Endothelial cell of umbilical vein (primary cell): Measurements from ENCODE around the gene FAM50A. TPM values are rescaled to one million over a fixed set of nuclear protein-coding genes. Genes with fewer than 3 reads are reported as not detected.
A peak's percentile ranks its signal among the peaks of the same experiment; 100 is the strongest.

Experiments used
- BruUV-seq: library from RNA; stranded (reverse); fragments of 400-500 nt; replicated peaks from 2 replicates; lab custom pipeline; 2021; lab: Mats Ljungman, UMichigan
- CTCF ChIA-PET: fragments of 300-600, 350-600 bp; sonication (Branson Sonifier 250); formaldehyde crosslinking; loops from one replicate; lab custom pipeline; 2021; ENCODE audit warnings: antibody characterized with exemption, inconsistent platforms; lab: Charles Lee
- POLR2A ChIA-PET: fragments of 300-600, 350-600 bp; sonication (Branson Sonifier 250); formaldehyde crosslinking; loops from one replicate; lab custom pipeline; 2021; ENCODE audit warnings: antibody characterized with exemption, inconsistent platforms; lab: Charles Lee
- DNase-seq: peaks from one replicate; pipeline ENCODE4 v3.0.0-alpha.2; 2011; ENCODE audit warnings: low read depth, low spot score
- FAIRE-seq: peaks from 2 replicates; lab custom pipeline; 2011; peaks lifted over from hg19 to GRCh38; lab: Jason Lieb, UNC
- H2AFZ ChIP-seq: 2 replicates; pipeline ENCODE4 v1.6.0; 2012; ENCODE audit warnings: low read depth, low read length, control low read depth, inconsistent platforms
- H3K27ac ChIP-seq: 2 replicates; pipeline ENCODE4 v1.5.1; 2011; ENCODE audit warnings: low read depth, mild to moderate bottlenecking, control low read depth, low read length, moderate library complexity; ENCODE audit not compliant: insufficient read depth
- H3K27me3 ChIP-seq, 2 experiments: 2 replicates each; pipeline versions ENCODE4 v1.6.0 to v1.6.1; 2011; ENCODE audit warnings: low read length in 2 of 2, mixed read lengths in 1 of 2; ENCODE audit not compliant: control insufficient read depth in 2 of 2, insufficient read depth in 2 of 2
- H3K36me3 ChIP-seq, 2 experiments: 2 replicates in 1 of 2; 3 replicates in 1 of 2; pipeline ENCODE4 v1.5.1; 2011; ENCODE audit warnings: low read length in 2 of 2, mild to moderate bottlenecking in 1 of 2, moderate library complexity in 1 of 2; ENCODE audit not compliant: control insufficient read depth in 2 of 2, insufficient read depth in 2 of 2; ENCODE audit errors: extremely low read depth in 1 of 2
- H3K4me1 ChIP-seq: 3 replicates; pipeline ENCODE4 v1.5.1; 2011; ENCODE audit warnings: mild to moderate bottlenecking, low read length; ENCODE audit not compliant: control insufficient read depth, insufficient read depth; ENCODE audit errors: extremely low read depth
- H3K4me2 ChIP-seq: 2 replicates; pipeline ENCODE4 v1.6.1; 2011; ENCODE audit warnings: low read length, control low read depth, mixed read lengths; ENCODE audit not compliant: insufficient read depth
- H3K4me3 ChIP-seq, 3 experiments: fragments of 200-600 bp in 1 of 3; sonication (generic), shearing (Covaris generic) in 1 of 3; replicated peaks in 1 of 3; 2 replicates each; pipeline ENCODE4 v1.5.1; 2011 to 2016; ENCODE audit warnings: control low read depth in 3 of 3, low read length in 3 of 3, mild to moderate bottlenecking in 2 of 3, inconsistent platforms in 1 of 3, low read depth in 1 of 3, moderate library complexity in 1 of 3; ENCODE audit not compliant: insufficient read depth in 1 of 3
- H3K79me2 ChIP-seq: 2 replicates; pipeline ENCODE4 v1.6.0; 2012; ENCODE audit warnings: low read length, inconsistent platforms; ENCODE audit not compliant: control insufficient read depth, insufficient read depth
- H3K9ac ChIP-seq: replicated peaks from 2 replicates; pipeline ENCODE3; 2011; ENCODE audit warnings: low read length, control low read depth; ENCODE audit not compliant: insufficient read depth; ENCODE audit errors: extremely low read depth
- H3K9me1 ChIP-seq: replicated peaks from 3 replicates; pipeline ENCODE4 v1.6.0; 2011; ENCODE audit warnings: mild to moderate bottlenecking, low read length; ENCODE audit not compliant: control insufficient read depth, insufficient read depth; ENCODE audit errors: extremely low read depth
- H3K9me3 ChIP-seq: replicated peaks from 2 replicates; pipeline ENCODE4 v1.5.1; 2012; ENCODE audit warnings: low read length, inconsistent platforms; ENCODE audit not compliant: control insufficient read depth, insufficient read depth
- H4K20me1 ChIP-seq: replicated peaks from 2 replicates; pipeline ENCODE3; 2011; ENCODE audit warnings: mild to moderate bottlenecking, low read length; ENCODE audit not compliant: control insufficient read depth, insufficient read depth; ENCODE audit errors: extremely low read depth
- CTCF ChIP-seq, 2 donors: IDR thresholded peaks; 1 replicate in 1 of 2; 2 replicates in 1 of 2; pipeline ENCODE4 v1.5.1; 2011; ENCODE audit warnings: low read length in 2 of 2, mild to moderate bottlenecking in 2 of 2, moderate library complexity in 2 of 2, control low read depth in 1 of 2, inconsistent platforms in 1 of 2, low read depth in 1 of 2; ENCODE audit not compliant: insufficient read depth in 1 of 2; ENCODE audit errors: extremely low read depth in 1 of 2
- EZH2 ChIP-seq: IDR thresholded peaks from 2 replicates; pipeline ENCODE4 v1.6.1; 2012; ENCODE audit warnings: borderline replicate concordance, low read depth, mild to moderate bottlenecking, moderate library complexity, low read length, inconsistent platforms; ENCODE audit not compliant: severe bottlenecking
- FOS ChIP-seq: IDR thresholded peaks from 2 replicates; pipeline ENCODE4 v1.6.1; 2011; ENCODE audit warnings: mild to moderate bottlenecking, low read length, moderate library complexity, borderline replicate concordance; ENCODE audit not compliant: insufficient read depth
- GATA2 ChIP-seq: IDR thresholded peaks from 2 replicates; pipeline ENCODE4 v1.7.0; 2011; ENCODE audit warnings: low read depth, mild to moderate bottlenecking, moderate library complexity, mixed read lengths, low read length; ENCODE audit not compliant: insufficient read length, insufficient read depth
- JUN ChIP-seq: IDR thresholded peaks from 2 replicates; pipeline ENCODE4 v1.6.1; 2011; ENCODE audit warnings: borderline replicate concordance, low read depth; ENCODE audit not compliant: insufficient read length, insufficient read depth
- MAX ChIP-seq: IDR thresholded peaks from 2 replicates; pipeline ENCODE4 v1.6.1; 2011; ENCODE audit not compliant: insufficient read depth, insufficient read length
- MYC ChIP-seq: IDR thresholded peaks from one replicate; pipeline ENCODE4 v1.6.1; 2011; ENCODE audit warnings: mild to moderate bottlenecking, low read depth, low read length
- POLR2A ChIP-seq: IDR thresholded peaks from 2 replicates; pipeline ENCODE4 v1.6.1; 2012; ENCODE audit warnings: low read depth, mild to moderate bottlenecking, control low read depth, low read length
- POLR2AphosphoS5 ChIP-seq: IDR thresholded peaks from 2 replicates; pipeline ENCODE4 v1.6.1; 2012; ENCODE audit warnings: low read depth, mild to moderate bottlenecking, control low read depth, low read length, moderate library complexity; ENCODE audit not compliant: insufficient read depth
- dilution Hi-C: fragments of 300-500 bp; cut with MboI; formaldehyde crosslinking; loops from one replicate; pipeline ENCODE4 v1.15.0; 2019; ENCODE audit warnings: low sequenced_read_pairs; ENCODE audit not compliant: extremely low pct_ligation_motif_present
- intact Hi-C: fragments of 100-400 bp; cut with micrococcal nuclease; formaldehyde crosslinking; loops from one replicate; pipeline ENCODE4 v1.10.0; 2022
- polyA plus RNA-seq, 4 experiments: library from polyadenylated mRNA; depleted of rRNA in 3 of 4; stranded (reverse) in 3 of 4; unstranded in 1 of 4; fragments of >200 nt; gene quantifications; 2 replicates each; pipeline versions ENCODE4 v1.2.1 to v1.2.3, GENCODE V29; 2011 to 2012; ENCODE audit warnings: missing spikeins in 1 of 4
- total RNA-seq: library from RNA; stranded (reverse); gene quantifications from 2 replicates; pipeline ENCODE4 v1.2.3, GENCODE V29; 2021

FAM50A gene
- total and polyA plus RNA-seq, 2 donors (not counting 3 experiments of a cell fraction or from before 2014, with no cell fraction given): 75.9 to 123 TPM

DNA sequence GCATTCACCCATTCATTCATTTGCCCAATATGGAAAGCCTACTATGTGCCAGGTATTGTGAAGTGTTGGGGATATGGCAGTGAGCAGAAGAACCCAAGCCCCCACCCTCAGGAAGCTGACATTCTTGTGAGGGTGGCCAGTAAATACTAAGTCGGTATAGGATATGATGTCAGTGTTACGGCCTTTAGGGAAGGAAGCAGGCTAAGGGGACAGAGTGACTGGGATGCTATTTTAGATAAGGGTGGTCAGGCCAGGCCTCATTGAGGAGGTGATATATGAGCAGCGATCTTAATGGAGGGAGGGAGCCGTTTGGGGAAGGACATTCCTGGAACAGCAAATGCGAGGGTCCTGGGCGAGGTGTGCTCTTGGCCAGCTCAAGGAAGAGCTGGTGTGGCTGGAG lies 13.5 kb upstream of the FAM50A start:
- H3K4me2 ChIP-seq: no peak overlapping the region
- no peak overlapping the region for H3K9ac ChIP-seq
- peak overlapping the region; percentile 8 for H3K27ac ChIP-seq
- intact Hi-C loops (no loop called here), dilution Hi-C loops (no loop called here)
- no peaks in the 10 kb centered on the region for H3K27me3 ChIP-seq
- DNase-seq (no peak), FAIRE-seq (peak; percentile 90)
- H3K36me3 ChIP-seq: peaks cover 2 to 26% of the 10 kb centered on the region in 2 experiments
- H3K79me2 ChIP-seq: peaks cover 23% of the 10 kb centered on the region
- H3K9me1 ChIP-seq: no peaks in the 10 kb centered on the region
- no peak overlapping the region for H2AFZ ChIP-seq
- BruUV-seq: no TSS peak
- no peak overlapping the region for H3K4me3 ChIP-seq
- POLR2A ChIA-PET: interaction anchor here (0.6 kb wide), 1 partner anchor 29 kb away, joined by 7 read pairs; no protein-coding TSS in a partner anchor
- peaks cover 28% of the 10 kb centered on the region for H3K4me1 ChIP-seq
- no peaks in the 10 kb centered on the region for H4K20me1 ChIP-seq
- TF ChIP-seq POLR2A (no peak), POLR2AphosphoS5 (no peak), JUN (no peak), EZH2 (no peak), MAX (no peak), GATA2 (no peak), CTCF (IDR thresholded peaks at IDR 0.05; ENCODE audit: extremely low read depth in 1 of 2, insufficient read depth in 1 of 2, low read depth in 1 of 2, low read length in 2 of 2) (no peak), MYC (no peak), FOS (no peak)
- CTCF ChIA-PET: interaction anchor here (1.2 kb wide), 1 partner anchor 57 kb away, joined by 3 read pairs; no protein-coding TSS in a partner anchor
- no peaks in the 10 kb centered on the region for H3K9me3 ChIP-seq
